GM20431 (cell line): ENCODE measurements around the gene CDON.
"Not testable (repeated sequence)": the region's sequence is repeated elsewhere in the genome, so short reads cannot be mapped to it uniquely, and the experiment has no call there.

Experiments
- in situ Hi-C: fragments of 300-500 bp; cut with MseI, MboI; formaldehyde crosslinking; loops from one replicate; pipeline ENCODE4 v1.15.0; 2020; ENCODE audit warnings: low sequenced_read_pairs; ENCODE audit not compliant: unreplicated experiment

Gene CDON

DNA sequence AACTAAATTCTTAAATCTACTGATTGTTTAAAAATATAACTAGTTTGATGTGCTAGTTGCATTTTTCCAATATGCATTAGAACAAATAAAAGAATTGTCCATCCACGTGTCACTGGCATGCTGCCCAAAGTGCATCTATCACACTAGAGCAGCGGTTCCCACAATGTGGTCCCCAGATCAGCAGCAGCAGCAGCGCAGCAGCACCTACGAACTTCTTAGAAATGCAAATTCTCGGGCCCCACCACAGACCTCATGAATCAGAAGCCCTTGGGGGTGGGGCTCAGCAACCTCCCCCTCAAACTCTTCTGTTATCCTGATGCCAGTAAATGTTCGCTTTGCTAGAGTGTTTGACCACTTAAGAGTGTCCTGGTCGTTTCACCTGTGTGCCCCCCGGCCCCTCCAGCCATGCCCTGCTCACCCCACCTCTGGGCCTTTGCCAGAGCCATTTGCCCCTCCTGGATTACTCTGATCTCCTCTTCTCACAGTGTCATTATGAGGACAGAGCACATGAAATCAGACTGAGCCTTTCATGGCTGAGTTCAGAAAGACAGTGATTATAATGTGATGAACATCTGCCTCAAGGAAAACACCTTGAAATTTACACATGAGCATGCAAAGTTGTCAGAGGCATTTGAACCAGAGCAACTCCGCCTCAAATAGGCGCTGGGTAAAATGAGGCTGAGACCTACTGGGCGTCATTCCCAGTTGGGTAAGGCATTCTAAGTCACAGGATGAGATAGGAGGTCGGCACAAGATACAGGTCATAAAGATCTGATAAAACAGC is 129.4 kb downstream of the CDON start:
- in situ Hi-C loops: no loop called here

DNA sequence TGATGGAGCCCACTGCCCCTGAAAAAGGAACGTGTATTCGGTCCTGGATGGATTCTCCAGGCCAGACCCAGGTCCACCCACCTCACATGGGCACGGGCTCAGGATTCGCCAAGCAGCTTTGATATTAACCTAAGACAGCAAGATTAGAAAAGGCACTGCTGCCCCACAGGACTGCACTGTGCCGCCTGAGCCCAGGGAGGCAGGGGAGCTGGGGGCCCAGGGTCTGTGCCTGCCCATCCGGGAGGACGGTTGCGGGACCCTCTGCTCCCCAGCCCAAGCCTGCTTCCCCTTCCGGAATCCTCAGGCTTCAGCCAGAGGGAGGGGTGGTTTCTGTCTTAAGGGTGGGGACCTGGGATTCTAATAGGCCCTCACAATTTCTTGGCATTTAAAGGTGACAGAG is 130.4 kb downstream of the CDON start:
- in situ Hi-C loops: no loop called here

DNA sequence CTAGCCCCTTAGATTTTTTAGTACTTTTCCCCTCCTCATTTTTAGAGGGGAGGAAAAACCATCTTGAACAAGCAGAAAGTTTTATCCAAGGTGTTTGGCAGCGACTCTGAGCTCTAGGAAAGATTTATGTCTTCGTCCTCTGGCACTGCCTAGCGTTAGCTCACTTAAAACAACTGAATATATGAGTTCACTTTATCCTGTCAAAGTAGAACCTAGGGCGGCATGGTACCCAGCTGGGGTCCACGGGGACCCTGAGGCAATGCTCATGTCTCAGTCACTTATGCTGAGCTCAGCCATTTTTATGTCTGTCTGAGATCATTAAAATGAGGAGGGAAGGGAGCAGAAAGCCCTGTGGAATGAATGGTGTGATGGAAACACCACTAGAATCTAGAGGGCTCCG is 131.0 kb downstream of the CDON start:
- in situ Hi-C loops: no loop called here

DNA sequence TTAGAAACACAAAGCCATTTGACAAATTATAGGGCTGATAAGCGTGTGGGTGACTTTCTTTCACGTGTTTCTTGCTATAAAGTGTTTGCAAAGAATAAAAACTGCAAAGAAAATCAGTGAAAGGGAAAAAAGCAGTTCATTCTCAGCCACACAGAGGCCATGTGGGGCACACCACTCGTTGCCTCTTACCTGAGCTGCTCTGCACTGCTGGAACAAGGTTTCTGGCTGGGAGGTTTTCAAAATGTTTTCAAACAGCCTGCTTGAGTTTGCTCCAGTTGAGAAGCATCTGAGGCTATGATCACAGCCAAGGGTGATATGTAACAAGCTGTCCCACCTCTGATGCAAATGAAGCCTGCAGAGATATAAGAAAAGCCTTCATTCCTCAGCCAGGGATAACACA is 131.6 kb downstream of the CDON start:
- in situ Hi-C loops: no loop called here

DNA sequence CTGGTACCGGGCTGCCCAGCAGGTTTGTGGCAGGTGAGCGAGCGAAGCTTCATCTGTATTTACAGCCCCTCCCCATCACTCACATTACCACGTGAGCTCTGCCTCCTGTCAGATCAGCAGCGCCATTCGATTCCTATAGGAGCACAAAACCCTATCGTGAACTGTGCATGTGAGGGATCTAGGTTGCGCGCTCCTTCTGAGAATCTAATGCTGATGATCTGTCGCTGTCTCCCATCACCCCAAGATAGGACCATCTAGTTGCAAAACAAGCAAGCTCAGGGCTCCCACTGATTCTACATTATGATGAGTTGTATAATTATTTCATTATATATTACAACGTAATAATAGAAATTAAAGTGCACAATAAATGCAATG is 132.6 kb downstream of the CDON start:
- in situ Hi-C loops: no loop called here

DNA sequence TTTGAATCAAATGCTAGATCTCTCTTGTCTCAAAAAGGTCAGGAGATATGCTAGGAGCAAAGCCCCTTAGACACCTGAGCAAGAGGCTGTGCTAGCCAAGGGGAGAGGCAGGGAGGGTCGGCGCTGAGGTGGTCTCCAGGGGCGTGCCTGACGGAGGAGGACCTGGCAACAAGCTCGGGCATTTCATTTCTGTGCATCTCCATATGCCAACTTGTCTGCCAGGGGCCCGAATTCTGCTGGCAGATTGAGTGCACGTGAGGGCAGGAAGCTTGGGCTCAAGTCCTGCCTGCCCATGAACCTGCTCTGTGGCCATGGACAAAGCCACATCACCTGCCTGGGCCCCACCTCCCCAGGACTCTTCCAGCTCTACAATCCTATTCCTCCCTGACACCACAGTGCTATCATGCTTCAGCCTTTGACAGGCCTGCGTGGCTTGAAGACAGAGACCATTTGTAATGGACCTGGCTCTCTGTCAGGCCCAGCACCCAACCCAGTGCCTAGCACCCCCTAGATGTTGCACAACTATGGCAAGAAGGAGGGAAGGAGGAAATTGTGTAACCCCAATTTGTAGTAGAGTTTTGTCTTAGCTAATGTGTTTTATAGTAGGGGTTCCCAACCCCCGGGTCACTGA is 133.1 kb downstream of the CDON start:
- in situ Hi-C loops: loop anchor here (10.0 kb wide), 1 partner anchor 255 kb away; no protein-coding TSS in a partner anchor

DNA sequence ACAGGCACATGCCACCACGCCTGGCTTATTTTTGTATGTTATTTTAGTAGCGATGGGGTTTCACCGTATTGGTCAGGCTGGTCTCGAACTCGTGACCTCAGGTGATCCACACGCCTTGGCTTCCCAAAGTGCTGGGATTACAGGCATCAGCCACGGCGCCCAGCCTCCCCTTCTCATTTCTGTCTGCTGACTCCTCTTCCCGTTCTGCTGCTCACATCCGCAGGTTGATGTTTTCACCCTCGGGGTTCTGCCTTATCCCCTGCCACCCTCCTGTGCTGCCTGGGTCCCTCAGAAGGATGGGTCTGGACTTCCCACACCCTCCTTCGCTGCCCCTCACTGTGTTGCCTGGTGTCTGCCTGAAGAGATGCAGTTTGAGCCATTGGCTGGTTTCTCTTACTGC is 136.0 kb downstream of the CDON start:
- in situ Hi-C loops: loop anchor here (10.0 kb wide), 1 partner anchor 258 kb away; no protein-coding TSS in a partner anchor

DNA sequence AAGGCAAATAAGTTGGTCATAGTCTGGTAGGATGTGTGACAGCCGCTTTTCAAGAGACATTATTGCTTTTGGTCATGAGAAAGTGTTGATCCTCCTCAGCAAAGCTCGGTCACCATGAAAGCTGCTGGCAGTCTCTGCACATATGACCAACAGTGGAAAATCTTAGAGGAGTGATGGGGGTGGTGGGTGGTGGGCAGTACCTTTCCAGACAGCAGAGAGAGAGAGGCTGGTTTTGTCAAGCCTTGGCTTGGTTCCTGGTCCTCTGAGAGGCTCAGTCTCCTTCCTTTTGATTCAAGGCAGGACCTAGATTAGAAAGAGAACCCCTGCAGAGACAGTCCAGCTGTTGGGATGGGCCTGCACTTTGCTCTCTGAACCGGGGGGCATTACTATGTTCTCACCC is 136.9 kb downstream of the CDON start:
- in situ Hi-C loops: loop anchor here (10.0 kb wide), 1 partner anchor 259 kb away; no protein-coding TSS in a partner anchor

DNA sequence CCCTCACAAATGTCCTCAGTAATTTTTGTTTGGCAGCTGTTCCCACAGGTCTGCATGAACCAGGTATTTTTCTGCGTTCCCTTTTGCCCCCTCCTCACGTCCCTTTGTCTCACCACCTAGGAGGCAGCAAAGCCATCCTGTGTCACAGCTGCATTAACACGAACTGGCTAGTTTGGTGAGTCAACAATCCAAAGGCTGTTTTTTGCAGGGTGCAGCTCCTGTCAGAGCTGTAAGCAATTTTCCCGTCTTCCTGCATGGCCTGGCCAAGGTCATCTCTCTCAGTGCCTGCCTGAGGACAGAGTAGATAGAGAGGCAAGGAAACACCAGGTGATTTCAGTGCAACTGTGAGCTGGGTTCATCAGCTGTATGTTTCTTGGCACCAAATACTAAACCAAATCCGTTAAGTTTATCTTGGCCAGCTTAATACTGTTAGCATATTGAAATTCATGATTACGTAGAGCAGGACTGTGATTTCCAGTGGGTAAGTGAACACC is 137.4 kb downstream of the CDON start:
- in situ Hi-C loops: loop anchor here (10.0 kb wide), 1 partner anchor 260 kb away; no protein-coding TSS in a partner anchor

DNA sequence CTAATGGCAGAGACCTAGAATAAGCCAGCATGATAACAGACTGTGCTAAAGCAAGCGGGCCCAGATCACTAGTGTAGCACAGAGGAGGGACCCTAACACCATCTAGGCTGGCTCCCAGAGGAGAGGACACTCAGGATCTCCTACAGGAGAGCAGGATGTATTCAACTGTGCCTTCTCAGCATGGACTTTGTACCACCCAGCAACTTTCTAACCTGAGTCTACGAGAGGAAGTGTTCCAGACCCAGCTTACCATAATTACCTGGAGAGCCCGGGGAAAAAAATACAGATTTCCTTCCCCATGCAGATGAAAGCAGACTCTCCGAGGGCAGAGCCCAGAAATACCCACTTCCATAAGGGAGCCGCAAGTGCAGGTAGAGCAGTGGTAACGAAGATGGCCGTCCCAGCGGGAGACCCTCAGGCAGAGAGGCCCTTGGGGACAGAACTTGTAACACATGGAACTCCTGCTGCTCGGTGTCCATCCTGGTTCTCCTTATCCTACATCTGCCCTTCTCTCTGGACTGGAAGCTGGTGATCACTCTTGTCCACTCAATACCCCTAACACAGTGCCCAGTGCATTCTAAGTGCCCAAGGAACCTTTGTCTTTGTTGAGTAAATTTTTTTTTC is 138.2 kb downstream of the CDON start:
- in situ Hi-C loops: loop anchor here (10.0 kb wide), 1 partner anchor 260 kb away; no protein-coding TSS in a partner anchor

DNA sequence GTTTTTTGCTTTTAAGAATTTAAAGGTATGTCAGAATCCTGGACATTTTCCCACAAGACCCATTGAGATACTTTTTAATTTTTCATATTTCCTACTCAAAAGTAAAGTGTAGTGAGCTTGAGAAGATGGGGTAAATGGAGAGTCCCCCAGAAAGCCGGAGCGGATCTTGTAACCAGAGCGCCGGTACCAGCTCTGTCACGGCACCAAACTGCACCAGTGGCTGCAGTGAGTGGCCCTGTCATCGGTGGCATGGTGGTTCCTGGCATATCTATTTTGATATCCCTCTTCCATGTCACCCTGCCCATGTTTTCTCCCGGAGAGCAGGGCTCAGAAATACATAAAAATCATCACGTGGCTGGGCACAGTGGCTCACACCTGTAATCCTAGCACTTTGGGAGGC is 139.0 kb downstream of the CDON start:
- in situ Hi-C loops: loop anchor here (10.0 kb wide), 1 partner anchor 261 kb away; no protein-coding TSS in a partner anchor

DNA sequence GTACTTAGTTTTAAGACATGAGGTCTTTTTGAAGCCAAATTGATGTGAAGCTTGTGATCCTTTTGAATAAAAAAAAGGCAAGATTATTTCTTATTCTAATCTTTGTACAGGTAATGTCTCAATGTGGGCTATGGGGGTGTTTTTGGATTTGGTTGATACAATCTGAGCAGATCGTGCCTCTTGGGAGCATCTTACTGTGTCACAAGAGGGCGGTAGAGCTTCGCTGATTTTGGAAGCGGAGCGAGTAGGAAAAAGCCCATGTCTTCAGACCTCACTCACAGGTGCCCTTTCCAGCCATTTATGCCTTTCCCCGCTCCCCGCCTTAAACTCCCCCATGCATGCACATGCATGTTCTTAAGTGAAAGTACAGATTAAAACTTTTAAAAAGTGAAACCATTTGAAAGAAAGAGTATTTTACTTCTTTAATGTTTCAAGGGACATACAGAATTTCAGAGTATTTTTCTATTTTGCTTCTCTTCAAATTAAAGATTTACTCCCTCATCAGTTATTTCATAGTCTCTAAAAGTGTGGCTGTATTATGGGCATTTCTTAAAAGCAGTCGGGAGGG is 139.6 kb downstream of the CDON start:
- in situ Hi-C loops: loop anchor here (10.0 kb wide), 1 partner anchor 262 kb away; no protein-coding TSS in a partner anchor

DNA sequence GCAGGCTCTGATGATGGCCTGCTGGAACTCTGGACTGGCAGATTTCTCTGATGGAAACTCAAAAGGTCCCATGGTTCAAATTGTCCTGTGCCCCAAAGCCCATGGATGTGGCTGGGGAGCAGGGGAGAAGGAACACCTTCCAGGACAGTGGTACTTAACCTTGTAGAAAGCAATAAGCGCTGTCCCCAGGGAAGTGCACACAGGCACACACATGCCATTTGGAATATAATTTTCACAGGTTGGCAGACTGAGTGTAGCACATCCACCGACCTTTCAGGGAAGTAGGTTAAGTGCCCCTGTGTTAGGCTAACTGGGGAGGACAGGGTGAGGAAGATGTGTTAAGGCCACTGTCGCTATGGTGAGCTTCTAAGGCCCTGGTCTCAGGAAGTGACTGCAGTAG is 140.5 kb downstream of the CDON start:
- in situ Hi-C loops: loop anchor here (10.0 kb wide), 1 partner anchor 263 kb away; no protein-coding TSS in a partner anchor

DNA sequence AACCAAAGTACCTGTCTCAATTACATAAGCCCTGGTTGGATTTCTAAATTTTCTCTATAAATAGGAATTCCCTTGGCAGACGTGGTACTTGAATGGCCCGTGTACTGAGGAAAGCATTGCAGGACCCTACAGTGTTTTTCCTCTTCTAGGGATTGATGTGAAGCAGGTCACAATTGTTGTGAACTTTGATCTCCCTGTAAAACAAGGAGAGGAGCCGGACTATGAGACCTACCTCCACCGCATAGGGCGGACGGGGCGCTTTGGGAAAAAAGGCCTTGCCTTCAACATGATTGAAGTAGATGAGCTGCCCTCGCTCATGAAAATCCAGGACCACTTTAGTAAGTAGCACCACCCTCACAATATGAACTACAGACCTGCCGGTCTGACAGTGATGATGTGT is 141.6 kb downstream of the CDON start:
- in situ Hi-C loops: loop anchor here (10.0 kb wide), 1 partner anchor 264 kb away; no protein-coding TSS in a partner anchor

DNA sequence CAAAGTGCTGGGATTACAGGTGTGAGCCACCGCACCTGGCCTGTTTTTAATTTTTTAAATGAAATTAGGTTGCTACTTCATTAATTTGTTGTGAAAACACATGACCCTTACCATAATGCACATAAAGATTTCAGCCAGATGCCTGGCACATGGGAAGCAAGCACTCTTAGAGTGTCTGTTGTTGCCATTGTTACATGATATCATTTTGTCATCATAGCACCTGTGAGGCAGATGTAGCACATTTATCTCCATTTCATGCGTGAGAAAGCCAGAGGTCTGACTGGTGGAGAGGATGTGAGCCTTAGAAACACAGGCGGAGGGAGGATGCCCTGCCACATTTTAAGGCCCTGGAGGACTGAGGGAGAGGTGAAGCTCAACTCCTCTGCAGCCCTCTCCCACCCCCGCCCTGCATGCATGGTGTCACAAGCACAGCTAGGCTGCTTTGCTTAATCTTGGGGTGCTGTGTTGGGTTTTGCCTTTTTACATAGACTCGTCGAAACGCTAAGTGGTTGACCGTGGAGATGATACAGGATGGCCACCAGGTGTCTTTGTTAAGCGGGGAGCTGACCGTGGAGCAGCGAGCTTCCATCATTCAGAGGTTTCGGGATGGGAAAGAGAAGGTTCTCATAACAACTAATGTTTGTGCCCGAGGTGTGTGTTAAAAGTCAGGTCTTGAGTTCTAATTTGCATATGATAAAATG is 144.4 kb downstream of the CDON start:
- in situ Hi-C loops: no loop called here

DNA sequence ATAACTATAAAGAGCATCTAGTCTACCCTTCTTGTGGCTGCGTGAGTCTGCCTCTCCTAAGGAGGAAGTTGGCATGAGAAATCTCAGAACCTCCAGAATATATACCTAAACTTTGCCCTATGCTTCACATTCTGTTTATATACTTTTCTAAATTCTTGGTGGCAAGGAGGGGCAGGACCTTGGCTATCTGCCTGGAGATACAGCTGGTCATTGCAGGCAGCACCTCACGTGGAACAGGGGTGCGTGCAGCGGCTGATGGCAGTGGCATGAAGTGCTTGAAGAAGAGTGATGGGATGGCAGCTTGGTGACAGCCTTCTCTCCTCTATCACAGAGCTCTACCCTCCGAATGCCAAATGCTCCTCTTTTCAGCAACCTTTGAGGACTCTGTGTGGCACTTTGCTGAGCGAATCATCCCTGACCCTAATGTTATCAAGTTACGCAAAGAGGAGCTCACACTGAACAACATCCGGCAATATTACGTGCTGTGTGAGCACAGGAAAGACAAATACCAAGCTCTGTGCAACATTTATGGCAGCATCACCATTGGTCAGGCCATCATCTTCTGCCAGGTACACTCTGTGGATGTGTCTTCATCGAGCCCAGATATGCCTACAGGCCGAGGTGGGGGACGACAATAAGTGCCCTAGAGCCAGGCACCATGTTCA is 145.9 kb downstream of the CDON start:
- in situ Hi-C loops: no loop called here

DNA sequence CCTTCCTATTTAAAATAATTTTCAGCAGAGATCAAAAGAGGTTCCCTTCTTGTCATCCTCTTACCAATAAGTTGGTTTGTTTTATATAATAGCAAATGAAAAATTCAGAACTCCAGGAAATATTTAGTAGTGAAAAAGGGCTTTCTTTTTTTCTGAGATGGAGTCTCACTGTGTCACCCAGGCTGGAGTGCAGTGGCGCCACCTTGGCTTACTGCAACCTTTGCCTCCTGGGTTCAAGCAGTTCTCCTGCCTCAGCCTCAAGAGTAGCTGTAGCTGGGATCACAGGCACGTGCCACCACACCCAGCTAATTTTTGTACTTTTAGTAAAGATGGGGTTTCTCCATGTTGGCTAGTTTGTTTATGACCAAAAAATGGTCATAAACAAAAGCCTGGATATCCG is 148.1 kb downstream of the CDON start:
- in situ Hi-C loops: not testable (repeated sequence)

DNA sequence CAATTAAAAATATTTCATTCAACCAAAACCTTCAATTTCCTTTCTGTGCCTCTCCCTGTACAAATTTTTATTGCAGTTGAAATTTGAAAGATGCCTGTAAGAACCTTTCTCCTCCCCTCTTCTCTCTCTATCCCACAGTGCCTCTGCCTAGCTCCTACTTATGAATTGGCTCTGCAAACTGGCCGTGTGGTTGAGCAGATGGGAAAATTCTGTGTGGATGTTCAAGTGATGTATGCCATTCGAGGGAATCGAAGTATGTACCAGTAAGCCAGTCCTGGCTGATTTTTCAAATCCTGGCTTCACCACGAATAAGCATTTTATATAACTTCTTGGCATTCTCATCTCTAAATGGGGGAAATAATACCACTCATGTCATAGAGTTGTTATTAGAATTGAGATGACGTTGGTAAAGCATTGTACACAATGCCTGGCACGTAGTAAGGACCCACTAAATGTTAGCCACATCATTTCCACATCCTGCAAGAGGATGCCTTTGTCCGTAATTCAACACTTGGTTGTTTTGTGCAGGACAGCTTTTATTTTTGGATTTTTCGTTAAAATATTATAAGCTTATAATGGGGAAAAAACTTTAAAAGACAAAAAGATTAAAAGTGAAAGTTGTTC is 152.3 kb downstream of the CDON start:
- in situ Hi-C loops: no loop called here
